Esophagus muscularis mucosa (tissue), 3 donors: ENCODE results near the gene CLCNKA.

Experiments
- CTCF ChIP-seq, 3 experiments: fragments of 200-600 bp in 2 of 3; fragments of 450-650 bp in 1 of 3; sonication (generic) in 2 of 3; IDR thresholded peaks; one replicate each; pipeline ENCODE4 v1.5.1; 2017 to 2019; ENCODE audit warnings: antibody characterized with exemption in 3 of 3, mild to moderate bottlenecking in 2 of 3, moderate library complexity in 1 of 3
- POLR2A ChIP-seq: fragments of 450-650 bp; IDR thresholded peaks from one replicate; pipeline ENCODE4 v1.6.1; 2017; ENCODE audit warnings: antibody characterized with exemption, moderate library complexity, mild to moderate bottlenecking, low read depth
- POLR2AphosphoS5 ChIP-seq, 2 donors: sonication (generic); formaldehyde crosslinking; IDR thresholded peaks; one replicate each; pipeline ENCODE4 v1.6.1; 2017; ENCODE audit warnings: antibody characterized with exemption in 2 of 2

DNA sequence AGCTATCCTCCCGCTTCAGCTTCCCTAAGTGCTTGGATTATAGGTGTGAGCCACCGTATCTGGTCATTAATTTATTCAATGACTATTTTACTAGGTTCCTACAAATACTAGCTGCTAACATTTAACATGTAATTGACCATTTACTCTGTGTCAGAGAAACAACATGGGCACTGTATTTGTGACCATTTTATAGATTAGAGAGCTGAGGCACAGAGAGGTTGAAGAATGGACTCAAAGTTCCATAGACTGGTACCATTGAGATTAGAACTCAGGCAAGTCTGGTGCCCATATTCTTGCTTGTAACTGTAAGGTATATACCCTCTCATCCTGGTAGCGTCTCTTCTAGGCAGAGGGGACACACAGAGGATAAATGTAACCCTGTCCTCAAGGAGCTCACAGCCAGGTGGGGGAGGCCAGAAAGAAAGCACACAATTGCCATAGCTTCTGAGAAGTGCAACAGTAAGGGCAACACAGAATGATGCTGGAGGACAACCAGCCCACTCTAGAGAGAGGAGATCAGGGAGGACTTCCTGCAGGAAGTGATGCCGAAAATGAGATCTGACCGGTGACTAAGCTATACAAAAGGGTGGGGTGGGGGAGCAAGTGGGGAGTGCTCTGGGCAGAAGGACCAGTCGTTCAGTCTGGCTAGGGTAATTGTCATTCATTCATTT, 14.0 kb upstream of the CLCNKA start:
- TF ChIP-seq POLR2A = no peak
- no peak for TF ChIP-seq CTCF (IDR thresholded peaks at IDR 0.05)
- TF ChIP-seq POLR2AphosphoS5 (IDR thresholded peaks at IDR 0.05) = no peak
